Cerebellar nuclear complex (tissue), 1 donor: ENCODE measurements around the gene RASA3.
"Not testable (repeated sequence)": the region's sequence is repeated elsewhere in the genome, so short reads cannot be mapped to it uniquely, and the experiment has no call there.

ENCODE experiments used
- DNase-seq, 2 experiments: peaks; one replicate each; lab custom pipeline; 2025; lab: John Stamatoyannopoulos, UW

RASA3 gene

DNA sequence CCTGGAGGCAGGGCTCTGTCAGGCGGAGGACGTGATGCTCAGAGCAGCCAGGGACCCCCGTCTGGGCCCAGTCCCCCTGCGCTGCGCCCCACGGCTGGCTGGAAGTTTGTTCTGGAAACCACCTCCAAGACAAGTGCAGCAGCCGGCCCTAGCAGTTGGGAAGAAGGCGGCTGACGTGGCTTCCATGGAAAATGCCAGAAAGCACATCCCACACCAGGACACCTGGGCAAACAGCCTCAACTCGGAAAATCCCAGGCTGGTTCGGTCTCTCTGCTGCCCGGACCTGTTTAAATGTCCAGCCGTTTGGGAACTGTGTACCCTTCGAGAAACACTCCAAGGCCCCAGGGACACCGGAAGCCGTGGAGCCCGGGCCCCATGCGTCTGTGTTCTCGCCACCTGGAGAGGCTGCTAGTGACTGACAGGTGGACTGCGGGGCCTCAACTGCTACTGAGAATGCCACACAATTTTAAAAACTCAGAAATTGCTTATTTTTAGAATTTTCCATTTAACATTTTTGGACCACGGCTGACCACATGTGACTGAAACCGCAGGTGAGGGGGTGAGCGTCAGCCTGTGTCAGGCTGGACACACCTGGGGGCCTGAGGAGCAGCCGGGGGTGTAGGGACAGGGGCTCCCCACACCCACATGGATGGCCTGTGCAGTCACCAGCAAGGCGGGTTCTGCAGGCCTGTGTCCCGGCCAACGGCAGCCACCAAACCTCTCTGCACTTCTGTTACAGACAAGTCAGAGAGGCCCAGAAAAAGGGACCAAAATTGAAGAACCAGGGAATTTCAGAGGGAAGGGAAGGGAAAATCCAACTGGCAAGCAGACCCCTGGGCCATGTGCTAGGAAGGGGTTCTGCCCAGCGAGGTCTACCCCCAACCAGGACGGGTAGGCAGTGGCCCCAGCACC, 31.7 kb downstream of the RASA3 start:
- no peak for DNase-seq

DNA sequence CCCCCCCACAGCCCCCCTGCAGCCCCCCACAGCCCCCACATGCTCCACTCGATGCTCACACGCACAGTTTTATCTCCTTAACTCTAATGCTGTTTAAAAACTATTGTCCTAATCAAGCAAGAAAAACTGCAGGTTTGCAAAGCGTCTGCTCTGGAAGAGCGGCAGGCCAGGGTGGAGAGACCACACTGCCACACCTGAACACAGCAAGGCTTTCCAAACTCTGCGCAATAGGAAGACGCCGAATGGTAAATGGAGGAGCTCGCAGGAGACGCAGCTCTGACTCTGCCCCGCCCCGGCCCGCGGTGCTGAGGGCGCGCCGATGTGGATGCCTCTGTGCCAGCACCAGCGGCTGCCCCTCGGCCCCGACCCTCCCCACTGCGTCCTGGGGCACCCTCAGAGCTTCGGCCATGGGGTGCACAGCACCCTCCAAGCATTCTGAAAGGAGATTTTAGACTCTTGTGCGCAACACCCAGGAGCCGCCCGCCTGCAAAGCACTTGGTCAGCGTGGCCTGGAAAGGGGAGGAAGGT, 32.4 kb downstream of the RASA3 start:
- DNase-seq, result no peak

DNA sequence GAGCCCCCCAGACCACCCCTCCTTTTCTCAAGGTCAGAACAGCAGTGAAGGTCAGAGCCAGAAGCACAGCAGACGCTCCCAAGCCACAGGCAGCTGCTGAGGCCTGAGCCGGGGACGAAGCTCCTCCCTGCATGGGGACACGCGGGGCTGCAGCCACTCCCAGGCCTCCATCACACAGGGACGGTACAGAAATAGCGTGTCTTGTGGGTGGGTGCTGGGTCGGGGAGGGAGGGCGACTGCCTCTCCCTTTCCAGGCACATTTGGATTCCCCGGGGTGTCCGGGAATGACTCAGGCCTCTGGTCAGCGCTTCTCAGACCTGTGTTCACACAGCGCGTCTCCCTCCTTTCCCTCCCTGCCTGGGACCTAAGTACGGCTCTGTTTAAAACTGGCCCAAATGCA, 33.2 kb downstream of the RASA3 start:
- DNase-seq, result no peak

DNA sequence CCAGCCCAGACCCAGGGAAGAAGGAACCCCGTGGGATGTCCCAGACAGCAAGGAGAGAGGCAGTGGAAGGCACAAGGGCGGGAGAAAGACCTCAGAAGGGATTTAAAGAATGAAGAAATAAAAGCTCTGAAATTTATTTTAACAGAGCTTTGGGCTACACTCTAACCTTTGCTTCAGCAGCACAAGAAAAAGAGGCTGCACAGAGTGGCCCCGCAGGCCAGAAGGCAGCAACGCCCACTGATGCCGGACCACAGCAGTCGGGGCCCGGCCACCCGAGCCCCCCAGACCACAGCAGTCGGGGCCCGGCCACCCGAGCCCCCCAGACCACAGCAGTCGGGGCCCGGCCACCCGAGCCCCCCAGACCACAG, 33.8 kb downstream of the RASA3 start:
- not testable (repeated sequence) for DNase-seq

DNA sequence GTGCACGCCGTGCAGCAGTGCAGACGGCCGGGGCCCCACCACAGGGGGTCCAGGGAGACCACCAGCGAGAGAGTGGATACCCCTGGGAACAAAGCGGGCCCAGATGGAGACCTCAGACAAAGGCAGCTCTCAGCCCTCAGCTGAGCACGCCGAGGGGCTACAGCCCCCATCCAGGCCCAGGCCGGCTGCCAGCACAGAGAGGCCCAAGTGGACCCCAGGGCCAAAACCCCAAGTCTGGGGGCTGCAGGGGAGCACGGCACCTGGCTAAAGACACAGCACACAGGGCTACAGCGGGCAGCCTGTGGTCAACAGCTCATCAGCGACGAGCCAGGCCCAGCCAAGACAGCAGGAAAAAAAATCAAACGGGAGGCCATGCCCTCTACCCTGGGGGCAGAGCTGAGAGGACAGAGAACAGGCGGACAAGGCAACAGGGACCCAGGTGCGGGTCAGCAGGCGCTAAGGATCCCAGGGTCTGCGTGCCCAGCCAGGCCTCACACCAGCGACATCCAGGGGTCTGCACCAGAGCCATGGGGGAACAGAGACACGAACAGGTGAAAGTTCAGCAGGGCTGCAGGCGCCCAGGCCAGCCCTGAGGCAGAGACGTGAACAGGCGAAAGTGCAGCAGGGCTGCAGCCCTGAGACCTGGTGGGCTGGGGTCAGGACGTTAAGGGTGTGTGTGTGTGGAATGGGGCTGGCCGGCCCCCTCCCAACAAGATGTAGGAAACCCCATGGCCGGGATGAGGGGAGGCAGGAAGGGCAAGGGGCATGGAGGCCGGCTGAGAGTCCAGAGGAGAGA, 34.3 kb downstream of the RASA3 start:
- no peak for DNase-seq

DNA sequence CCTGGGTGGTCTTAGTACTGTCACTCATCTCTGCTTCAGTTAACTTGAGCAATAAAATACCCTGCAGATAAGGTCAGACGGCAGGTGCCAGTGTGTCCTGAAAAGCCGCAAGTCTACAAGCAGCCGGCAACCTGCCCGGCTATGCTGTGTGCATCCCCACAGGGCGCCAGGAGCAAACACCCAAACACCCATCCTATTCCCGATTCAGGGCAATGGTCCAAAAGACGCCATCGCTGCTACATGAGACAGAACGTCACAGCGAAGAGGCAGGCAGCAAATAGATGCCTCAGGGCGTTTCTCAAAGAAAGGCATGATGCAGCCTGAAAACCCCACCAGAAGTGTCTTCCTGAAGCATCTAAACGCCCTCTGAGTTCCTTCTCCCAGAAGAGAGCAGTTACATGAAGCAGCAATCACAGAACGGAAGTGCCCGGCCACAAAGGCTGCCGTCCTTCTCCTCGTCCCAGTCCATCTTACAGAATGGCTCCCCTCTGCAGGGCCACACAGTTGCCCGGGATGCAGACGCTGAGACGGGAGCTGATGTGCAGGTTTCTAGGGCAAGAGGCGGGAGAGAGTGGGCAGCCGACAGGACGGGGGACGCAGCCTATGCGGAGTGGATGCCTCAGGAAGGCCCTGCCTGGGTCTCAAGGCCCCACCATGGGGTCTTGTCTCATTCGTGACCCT, 35.1 kb downstream of the RASA3 start:
- no peak for DNase-seq

DNA sequence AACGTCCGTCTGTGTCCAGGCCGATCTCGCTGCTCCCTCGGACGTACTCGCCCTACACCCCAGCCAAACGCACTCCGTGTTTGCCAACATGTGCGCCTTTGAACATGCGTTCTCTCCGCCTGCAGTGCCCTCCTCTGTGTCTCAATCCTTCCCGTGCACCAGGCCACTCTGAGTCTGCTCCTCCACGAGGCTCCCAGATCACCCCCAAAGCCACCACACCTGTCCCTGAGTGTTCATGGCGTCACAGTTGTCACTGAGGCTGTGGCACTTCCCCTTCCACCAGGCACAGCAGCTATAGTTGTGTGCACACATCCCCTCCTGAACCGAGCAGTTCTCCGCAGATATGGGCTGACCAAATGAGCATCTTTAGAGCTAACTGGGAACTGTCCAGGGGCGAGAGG, 35.6 kb downstream of the RASA3 start:
- DNase-seq, result no peak

DNA sequence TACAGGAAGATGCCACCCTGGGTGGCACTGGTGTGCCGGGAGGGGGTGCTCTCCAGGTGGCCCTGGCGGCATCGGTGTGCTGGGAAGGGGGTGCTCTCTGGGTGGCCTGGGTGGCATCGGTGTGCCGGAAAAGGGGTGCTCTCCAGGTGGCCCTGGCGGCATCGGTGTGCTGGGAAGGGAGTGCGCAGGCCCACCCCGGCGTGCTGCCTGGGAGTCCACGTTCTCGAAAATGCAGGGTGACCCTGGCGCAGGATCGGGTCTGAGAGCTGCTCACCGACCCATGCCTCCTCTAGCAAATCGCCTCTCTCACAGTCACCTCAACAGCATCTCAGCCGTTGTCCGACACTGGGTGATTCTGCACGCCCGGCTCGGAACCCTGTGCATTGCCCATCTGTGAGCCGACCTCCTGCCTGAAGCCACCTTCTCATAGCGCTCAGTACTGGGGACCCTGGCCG, 36.4 kb downstream of the RASA3 start:
- DNase-seq, result no peak

DNA sequence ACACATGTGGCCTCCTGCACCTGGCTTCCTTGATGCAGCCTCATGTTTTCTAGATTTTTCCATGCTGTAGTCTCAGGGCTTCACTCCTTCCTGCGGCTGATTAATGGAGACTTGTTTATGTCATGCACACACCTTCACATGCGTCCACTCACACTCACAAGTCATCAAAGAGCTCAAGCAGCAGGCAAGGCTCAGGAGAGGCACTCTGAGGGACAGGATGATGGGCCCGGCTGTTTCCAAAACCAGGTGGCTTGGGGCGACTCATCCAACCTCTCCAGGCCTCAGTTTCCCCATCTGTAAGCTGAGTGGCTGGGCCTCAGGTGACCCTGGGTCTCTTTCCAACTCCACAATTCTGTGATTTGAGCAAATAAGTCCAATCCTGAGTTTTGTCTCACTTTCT, 36.9 kb downstream of the RASA3 start:
- no peak for DNase-seq

DNA sequence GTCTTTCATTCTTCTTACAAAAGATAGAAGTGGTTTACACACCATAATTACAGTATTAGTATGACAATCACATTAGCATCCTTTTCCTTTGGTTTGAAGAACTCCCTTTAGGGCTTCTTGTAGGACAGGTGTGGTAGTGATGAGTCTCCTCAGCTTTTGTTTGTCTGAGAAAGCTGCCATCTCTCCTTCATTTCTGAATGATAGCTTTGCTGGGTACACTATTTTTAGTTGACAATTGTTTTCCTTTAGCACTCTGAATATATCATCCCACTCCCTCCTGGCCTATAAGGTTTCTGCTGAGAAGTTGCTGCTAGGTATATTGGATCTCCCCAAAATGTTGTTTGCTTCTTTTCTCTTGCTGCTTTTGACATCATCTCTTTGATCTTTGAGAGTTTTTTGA, 39.3 kb downstream of the RASA3 start:
- DNase-seq, result no peak

DNA sequence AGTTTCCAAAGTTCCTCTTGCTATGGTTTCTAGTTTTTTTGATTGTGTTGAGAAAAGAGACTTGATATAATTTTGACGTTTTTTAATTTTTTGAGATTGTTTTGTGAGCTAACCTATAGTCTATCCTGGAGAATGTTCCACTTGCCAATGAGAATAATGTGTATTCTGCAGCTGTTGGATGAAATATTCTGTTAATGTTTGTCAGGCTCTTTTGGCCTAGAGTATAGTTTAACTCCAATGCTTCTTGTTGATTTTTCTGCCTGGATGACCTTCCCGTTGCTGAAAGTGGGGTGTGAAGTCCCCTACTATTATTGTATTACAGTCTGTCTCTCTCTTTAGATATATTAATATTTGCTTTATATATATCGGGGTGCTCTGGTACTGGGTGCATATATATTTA, 40.0 kb downstream of the RASA3 start:
- no peak for DNase-seq

DNA sequence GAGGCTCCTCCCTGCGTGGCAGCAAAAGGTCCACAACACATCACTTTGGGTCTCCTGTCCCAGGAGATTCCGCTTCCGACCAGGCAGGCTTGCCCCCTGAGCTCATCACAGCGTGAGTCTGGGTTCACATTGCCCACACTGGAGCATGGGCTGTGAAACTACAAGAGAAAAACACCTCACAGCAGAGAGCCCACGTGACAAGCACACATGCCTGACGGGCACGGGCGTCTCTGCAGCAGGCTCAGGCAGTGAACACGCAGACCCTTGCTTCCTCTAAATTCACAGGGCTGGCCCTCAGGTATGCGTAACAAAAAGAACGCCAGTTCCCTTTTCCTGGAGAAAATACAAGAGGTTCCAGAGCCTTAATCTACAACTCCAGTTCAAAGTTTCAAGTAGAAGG, 41.9 kb downstream of the RASA3 start:
- DNase-seq, result no peak

DNA sequence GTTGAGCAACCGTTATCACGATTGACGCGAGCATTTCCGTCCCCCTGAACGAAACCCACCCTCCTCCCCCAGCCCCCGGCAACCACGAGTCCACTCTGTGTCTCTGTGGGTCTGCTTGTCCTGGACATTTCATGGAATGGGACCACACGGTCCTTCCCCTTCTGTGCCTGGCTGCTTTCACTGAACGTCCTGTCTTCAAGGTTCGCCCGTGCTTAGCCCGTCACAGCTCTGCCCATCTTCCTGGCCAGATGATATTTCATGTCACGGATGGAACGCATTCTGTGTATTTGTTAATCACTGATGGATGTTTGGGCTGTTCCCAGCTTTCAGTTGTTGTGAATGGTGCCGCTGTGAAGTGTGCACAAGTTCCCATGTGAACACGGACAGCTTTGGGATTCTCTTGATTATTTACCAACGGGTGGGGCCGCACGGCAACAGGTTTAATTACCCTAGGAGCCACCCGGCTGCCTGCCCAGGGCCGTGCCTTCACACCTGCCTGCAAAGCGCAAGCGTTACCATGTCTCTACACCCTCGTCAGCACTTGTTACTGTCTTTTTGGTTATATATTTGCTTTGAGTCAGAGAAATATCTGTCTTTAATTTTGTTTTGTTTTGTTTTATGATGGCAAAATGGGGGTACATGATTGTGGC, 42.5 kb downstream of the RASA3 start:
- no peak for DNase-seq

DNA sequence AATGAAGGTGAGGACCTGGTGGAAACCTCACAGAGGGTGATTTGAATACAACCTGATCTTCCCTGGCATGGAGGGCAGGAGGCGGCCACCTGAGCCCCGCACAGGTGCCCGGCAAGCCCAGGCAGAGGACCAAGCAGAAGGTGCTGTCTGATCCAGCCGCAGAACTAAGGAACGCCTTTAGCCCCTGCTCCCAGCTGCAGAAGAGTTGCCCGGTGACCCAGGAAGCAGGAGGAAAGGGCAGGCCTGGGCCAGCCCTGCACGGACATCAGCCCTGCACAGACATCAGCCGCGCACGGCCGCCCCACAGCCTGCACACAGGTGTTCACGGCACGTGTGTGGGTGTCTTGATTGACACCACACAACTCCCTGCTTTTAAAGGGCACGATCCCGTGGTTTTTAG, 43.1 kb downstream of the RASA3 start:
- no peak for DNase-seq

DNA sequence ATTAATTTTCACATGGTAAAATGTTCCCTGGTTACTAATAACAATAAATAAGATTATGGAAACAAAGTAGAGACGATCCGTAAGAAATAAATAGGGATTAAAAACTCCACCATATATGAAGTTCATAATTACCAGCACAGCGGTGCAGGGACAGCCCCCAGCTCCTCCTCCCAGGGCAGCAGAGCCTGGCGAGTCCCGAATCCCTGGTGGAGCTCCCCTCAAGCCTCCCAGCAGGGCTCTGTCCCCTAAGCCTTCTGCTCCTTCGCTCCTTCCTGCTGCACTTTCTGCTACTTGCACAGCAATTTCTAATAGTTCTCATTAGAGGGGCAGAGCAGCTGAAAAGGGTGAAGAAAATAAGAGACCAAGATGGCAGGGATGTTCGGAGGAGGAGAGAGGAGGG, 43.6 kb downstream of the RASA3 start:
- DNase-seq, result no peak

DNA sequence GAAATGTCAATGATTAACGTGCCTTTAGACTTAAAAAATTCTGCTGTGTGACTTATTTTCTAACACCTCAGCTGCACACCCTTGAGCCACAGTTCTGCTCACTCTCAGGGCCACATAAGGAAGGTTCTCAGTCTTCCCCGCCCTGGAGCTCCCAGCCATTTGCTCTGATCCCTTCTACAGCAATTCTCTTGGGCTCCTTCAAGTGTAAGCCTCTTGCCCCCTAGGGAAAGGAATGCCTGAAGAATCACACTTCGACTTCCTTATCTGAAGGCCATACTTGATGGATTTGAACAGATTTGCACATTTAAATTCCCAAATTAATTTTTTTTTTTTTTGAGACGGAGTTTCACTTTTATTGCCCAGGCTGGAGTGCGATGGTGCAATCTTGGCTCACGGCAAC, 44.2 kb downstream of the RASA3 start:
- no peak for DNase-seq

DNA sequence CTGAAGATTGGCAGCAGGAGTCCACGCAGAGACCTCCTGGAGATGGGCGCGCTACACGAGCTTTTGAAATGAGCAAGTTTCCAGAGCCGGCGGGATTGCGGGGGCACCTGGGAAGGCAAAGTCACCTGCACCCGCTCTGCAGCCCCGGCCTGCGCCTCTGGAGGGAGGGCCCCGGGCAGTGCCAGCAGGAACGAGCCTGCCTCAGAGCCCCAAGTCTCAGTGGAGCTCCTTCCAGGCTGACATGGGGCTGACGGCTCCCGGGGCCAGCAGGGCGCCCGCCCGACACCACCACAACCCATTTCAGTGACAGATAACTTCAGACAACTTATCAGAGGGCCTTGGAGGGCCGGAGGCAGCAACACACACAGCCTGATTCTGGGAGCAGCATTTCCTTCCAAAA, 45.0 kb downstream of the RASA3 start:
- DNase-seq, result no peak

DNA sequence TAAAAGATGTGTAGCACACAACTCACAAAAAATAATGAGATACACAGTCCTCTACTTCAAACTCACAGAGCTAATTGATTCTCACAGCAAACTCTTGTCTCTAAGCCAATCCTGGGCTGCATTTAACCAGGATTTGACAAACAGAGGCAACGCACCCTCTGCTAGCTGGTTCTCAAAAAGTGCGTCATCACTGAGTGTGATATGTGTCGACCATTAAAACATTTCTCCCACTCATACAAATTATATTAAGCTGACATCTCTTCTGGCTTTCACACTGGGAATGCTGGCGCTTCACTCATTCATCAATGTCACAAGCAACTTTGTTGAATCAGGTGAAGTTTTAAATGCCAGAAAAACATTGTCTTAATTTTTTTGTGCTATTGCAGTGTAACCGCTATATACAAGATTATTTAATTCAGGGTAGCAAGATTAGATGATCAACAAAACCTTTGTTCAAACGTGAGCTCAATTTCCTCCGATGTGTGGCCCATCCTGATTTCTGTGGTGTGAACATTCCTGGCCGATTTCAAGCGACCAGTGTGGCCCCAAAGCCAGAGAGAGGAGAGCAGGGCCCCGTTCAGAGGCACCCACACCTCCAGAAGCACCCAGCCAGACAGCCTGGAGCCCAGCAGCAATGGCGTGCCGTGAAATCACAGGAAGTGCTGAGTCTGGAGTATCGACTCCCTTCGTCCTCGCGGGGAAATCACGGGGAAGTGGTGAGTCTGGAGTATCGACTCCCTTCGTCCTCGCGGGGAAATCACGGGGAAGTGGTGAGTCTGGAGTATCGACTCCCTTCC, 49.4 kb downstream of the RASA3 start:
- no peak for DNase-seq

DNA sequence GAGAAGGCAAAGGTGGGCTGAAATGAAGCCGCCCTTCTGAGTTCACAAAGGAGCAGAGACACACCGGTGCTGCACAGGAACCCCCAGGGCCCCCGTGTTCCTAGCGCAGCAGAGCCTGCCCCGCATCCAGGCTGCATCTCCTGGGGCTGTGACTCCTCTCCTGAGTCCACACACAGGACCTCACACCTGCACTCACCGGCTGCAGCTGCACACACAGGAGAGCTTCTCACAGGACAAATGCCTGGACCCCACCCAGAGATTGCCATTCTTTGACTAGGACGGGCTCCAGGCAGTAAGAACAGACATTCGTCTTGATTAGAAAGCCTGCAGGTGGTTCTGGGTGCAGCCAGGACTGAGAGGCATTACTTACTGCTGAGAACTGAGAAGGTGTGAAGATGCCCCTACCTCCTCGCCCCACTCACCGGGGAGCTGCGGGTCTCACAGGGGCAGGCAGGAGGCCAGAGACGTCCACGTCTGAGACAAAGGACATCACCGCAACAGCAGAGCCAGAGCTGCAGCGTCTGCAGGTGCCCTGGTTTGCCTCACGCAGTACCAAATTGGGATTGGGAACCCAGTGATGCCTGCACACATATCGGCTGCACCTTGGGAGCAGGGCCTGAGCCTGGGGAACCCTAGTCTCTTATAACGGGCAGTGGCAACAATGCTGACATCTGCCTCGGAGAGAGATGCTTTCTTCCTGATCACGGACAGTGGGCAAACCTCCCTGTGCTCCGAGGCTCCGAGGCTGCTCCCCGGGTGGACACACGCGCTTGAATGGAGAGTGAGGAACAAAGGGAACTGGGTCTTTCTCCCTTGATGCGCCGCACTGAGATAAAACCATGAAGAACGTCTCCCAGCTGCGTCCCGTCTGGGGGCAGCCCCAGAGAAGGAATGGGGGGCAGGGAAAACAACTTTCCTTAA, 50.4 kb downstream of the RASA3 start:
- no peak for DNase-seq
